ENCODE data around the gene CAMTA1. TPM values are rescaled to one million over a fixed set of nuclear protein-coding genes. Genes with fewer than 3 reads are reported as not detected.

The CAMTA1 gene
- total RNA-seq, 4 donors from 2014 or later = 86.3 to 170 (median 132) TPM

DNA sequence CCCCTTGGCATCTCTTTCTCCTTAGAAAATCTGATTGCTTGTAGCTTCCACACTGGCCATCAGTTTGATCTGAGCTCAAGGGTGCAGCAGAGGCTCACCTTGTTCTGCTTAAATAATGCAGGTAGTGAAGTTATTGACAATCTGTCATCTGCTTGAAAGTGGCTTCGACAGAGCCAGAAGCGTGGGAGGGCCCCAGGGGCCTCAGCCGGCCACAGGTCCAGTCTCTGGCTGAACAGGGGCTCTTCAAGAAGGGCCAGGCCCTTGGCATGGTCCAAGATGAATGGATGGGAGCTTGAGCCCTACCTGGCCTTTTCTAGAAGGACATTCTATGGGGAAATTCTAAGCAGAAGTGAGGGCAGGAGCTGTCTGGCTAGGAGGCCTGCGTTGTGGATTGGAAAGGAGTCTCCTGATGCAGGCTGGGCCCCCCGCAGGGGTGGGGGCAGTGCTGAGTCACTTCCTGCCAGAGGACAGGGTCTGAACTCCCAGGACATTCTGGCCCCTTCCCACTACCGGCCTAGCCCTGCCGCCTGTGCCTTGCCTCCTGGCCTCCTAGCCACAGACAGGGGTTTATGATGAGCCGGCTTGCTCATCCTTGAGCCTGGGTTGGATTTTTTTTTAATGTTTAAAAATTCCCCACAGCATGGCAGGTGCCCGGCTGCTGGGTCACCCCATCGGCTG lies 823.5 kb downstream of the CAMTA1 start:
- no peaks in the 10 kb centered on the region for H3K36me3 ChIP-seq
- H3K4me3 ChIP-seq = no peak overlapping the region
- TF ChIP-seq CTCF (IDR thresholded peaks at IDR 0.05) (no peak), POLR2A (IDR thresholded peaks at IDR 0.05) (no peak), POLR2AphosphoS5 (IDR thresholded peaks at IDR 0.05) (no peak), EP300 (IDR thresholded peaks at IDR 0.05) (no peak)
- 64 to 69% methylated on average over 6 to 7 of the region's 10 CpGs for WGBS, 2 donors (ENCODE audit: low coverage in 1 of 2)
- H3K4me1 ChIP-seq = no peaks in the 10 kb centered on the region
- H3K27me3 ChIP-seq = peaks cover 57% of the 10 kb centered on the region
- H3K27ac ChIP-seq = no peak overlapping the region
- ATAC-seq = no peak
- H3K9me3 ChIP-seq = peaks cover 0 to 11% (median 0%) of the 10 kb centered on the region in 3 donors

DNA sequence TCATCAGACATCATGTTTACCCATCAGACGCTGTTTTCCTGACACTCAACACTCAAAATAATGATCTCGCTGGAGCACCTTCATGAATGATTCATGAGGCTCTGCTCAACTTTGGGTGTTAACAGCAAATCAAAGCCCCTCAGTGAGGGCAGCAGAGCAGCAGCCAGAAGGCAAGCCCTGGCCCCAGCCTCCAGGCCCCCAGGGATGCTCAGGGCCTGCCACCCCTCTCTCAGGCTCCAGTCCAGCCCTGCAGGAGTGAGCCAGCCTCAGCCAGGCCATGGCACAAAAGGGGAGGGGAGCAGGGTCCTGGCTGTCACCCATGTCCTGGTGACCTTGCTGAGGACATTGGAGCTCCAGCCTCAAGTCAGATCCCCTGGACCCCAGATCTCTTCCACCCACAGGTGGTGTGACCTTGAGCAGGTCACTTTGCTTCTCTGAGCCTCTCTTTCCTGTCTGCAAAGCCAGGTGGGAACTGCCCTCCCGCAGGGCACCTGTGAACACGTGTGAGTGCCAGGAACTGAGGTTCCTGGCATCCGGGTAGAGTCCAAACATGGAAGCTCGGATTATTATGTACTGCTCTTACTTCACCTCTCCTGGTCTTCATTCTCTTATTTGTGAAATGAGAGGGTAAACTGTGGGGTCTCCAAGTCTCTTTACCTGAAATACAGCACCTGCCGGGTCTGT lies 824.2 kb downstream of the CAMTA1 start:
- no peak for TF ChIP-seq POLR2A (IDR thresholded peaks at IDR 0.05)
- no peak for TF ChIP-seq EP300 (IDR thresholded peaks at IDR 0.05)
- TF ChIP-seq POLR2AphosphoS5 (IDR thresholded peaks at IDR 0.05) = no peak
- no peak for TF ChIP-seq CTCF (IDR thresholded peaks at IDR 0.05)
- Histone ChIP-seq H3K9me3 (peaks cover 0 to 11% (median 0%) of the 10 kb centered on the region in 3 donors), H3K27me3 (peaks cover 61% of the 10 kb centered on the region), H3K4me1 (no peaks in the 10 kb centered on the region), H3K27ac (no peak overlapping the region), H3K36me3 (no peaks in the 10 kb centered on the region), H3K4me3 (no peak overlapping the region)
- ATAC-seq = no peak
- WGBS, 2 donors (ENCODE audit: low coverage in 1 of 2) = 79 to 90% methylated on average over 2 to 5 of the region's 7 CpGs

- Histone ChIP-seq H3K4me1 (no peaks in the 10 kb centered on the region), H3K9me3 (peaks cover 0 to 11% (median 0%) of the 10 kb centered on the region in 3 donors), H3K36me3 (no peaks in the 10 kb centered on the region), H3K27me3 (peaks cover 57% of the 10 kb centered on the region), H3K4me3 (no peak overlapping the region), H3K27ac (no peak overlapping the region)
- TF ChIP-seq POLR2A (IDR thresholded peaks at IDR 0.05) = no peak
- no peak for TF ChIP-seq POLR2AphosphoS5 (IDR thresholded peaks at IDR 0.05)
- TF ChIP-seq CTCF (IDR thresholded peaks at IDR 0.05) = no peak
- no peak for TF ChIP-seq EP300 (IDR thresholded peaks at IDR 0.05)
- ATAC-seq = no peak
- 33 to 40% methylated on average over 1 to 2 of the region's 5 CpGs for WGBS, 2 donors (ENCODE audit: low coverage in 1 of 2)
Measured at GRCh38 chr1:7610106-7610731, 825.0 kb downstream of the CAMTA1 start.

- WGBS, 2 donors (ENCODE audit: low coverage in 1 of 2) = 94 to 97% methylated on average over 7 to 9 of the region's 9 CpGs
Measured at GRCh38 chr1:7610936-7611335, 825.7 kb downstream of the CAMTA1 start.

More at GRCh38 chr1:7610936-7611335, 825.7 kb downstream of the CAMTA1 start:
- Histone ChIP-seq H3K9me3 (peaks cover 0 to 11% (median 0%) of the 10 kb centered on the region in 3 donors), H3K27ac (no peak overlapping the region), H3K27me3 (peaks cover 50% of the 10 kb centered on the region), H3K4me1 (no peaks in the 10 kb centered on the region), H3K4me3 (no peak overlapping the region), H3K36me3 (no peaks in the 10 kb centered on the region)
- ATAC-seq = no peak
- TF ChIP-seq POLR2AphosphoS5 (IDR thresholded peaks at IDR 0.05) (no peak), CTCF (IDR thresholded peaks at IDR 0.05) (no peak), POLR2A (IDR thresholded peaks at IDR 0.05) (no peak), EP300 (IDR thresholded peaks at IDR 0.05) (no peak)
